Measurements from ENCODE around the gene FGA.
A peak's percentile ranks its signal among the peaks of the same experiment; 100 is the strongest.

FGA gene

GRCh38 chr4:154583230-154583629, 7.3 kb downstream of the FGA start:
- DNase-seq (ENCODE audit: low read depth, low spot score): no peak

- no peak for DNase-seq (ENCODE audit: low read depth, low spot score)
Measured at GRCh38 chr4:154582723-154583122, 7.8 kb downstream of the FGA start.

GRCh38 chr4:154579927-154580326, 10.6 kb downstream of the FGA start:
- DNase-seq (ENCODE audit: low read depth, low spot score): no peak

- DNase-seq (ENCODE audit: low read depth, low spot score): no peak
Measured at GRCh38 chr4:154578919-154579318, 11.6 kb downstream of the FGA start.

- DNase-seq (ENCODE audit: low read depth, low spot score): no peak
Measured at GRCh38 chr4:154577324-154577723, 13.2 kb downstream of the FGA start.

- DNase-seq (ENCODE audit: low read depth, low spot score): no peak
Measured at GRCh38 chr4:154574311-154574710, 16.2 kb downstream of the FGA start.

- DNase-seq (ENCODE audit: low read depth, low spot score): no peak
Measured at GRCh38 chr4:154573190-154573870, 17.2 kb downstream of the FGA start.

GRCh38 chr4:154569584-154569983, 21.0 kb downstream of the FGA start:
- DNase-seq (ENCODE audit: low read depth, low spot score): no peak

GRCh38 chr4:154569028-154569427, 21.5 kb downstream of the FGA start:
- DNase-seq (ENCODE audit: low read depth, low spot score): no peak

- no peak for DNase-seq (ENCODE audit: low read depth, low spot score)
Measured at GRCh38 chr4:154566639-154567204, 23.8 kb downstream of the FGA start.

GRCh38 chr4:154565704-154566103, 24.8 kb downstream of the FGA start:
- no peak for DNase-seq (ENCODE audit: low read depth, low spot score)

- no peak for DNase-seq (ENCODE audit: low read depth, low spot score)
Measured at GRCh38 chr4:154564311-154564710, 26.2 kb downstream of the FGA start.

GRCh38 chr4:154562697-154563254, 27.8 kb downstream of the FGA start, which contains the start of gene FGB:
Gene FGB (plus strand): TSS chr4:154563011. CDS start chr4:154563019, 8 bp downstream.
- DNase-seq (ENCODE audit: low read depth, low spot score): no peak

- no peak for DNase-seq (ENCODE audit: low read depth, low spot score)
Measured at GRCh38 chr4:154560824-154561231, 29.7 kb downstream of the FGA start.

- no peak for DNase-seq (ENCODE audit: low read depth, low spot score)
Measured at GRCh38 chr4:154560419-154560801, 30.1 kb downstream of the FGA start.

- no peak for DNase-seq (ENCODE audit: low read depth, low spot score)
Measured at GRCh38 chr4:154559494-154560418, 30.8 kb downstream of the FGA start.

GRCh38 chr4:154559141-154559493, 31.4 kb downstream of the FGA start:
- no peak for DNase-seq (ENCODE audit: low read depth, low spot score)

GRCh38 chr4:154551872-154552686, 38.5 kb downstream of the FGA start:
- DNase-seq (ENCODE audit: low read depth, low spot score): peak; percentile 64

- peak; percentile 91 for DNase-seq (ENCODE audit: low read depth, low spot score)
Measured at GRCh38 chr4:154549894-154550790, 40.4 kb downstream of the FGA start, which contains the start of gene PLRG1. Gene PLRG1 (minus strand): TSS chr4:154550400. CDS start chr4:154550308, 92 bp downstream.

- no peak for DNase-seq (ENCODE audit: low read depth, low spot score)
Measured at GRCh38 chr4:154545689-154546088, 44.9 kb downstream of the FGA start.

All from activated CD4-positive, CD25-positive, alpha-beta regulatory T cell treated with anti-CD3 and anti-CD28 coated beads, Interleukin-2, amount 50 U/mL, for 16 hours (primary cell).